Cerebellar cortex (tissue), 1 donor: ENCODE measurements around the gene MVD.

Source experiments
- DNase-seq: peaks from one replicate; pipeline ENCODE4 v3.0.0-alpha.2; 2015; ENCODE audit warnings: low spot score

Gene MVD

GRCh38 chr16:88655733-88656281, 7.1 kb downstream of the MVD start:
- DNase-seq, result no peak

- no peak for DNase-seq
Observed at GRCh38 chr16:88655053-88655732, 7.7 kb downstream of the MVD start.

- no peak for DNase-seq
Observed at GRCh38 chr16:88654363-88655052, 8.4 kb downstream of the MVD start.

GRCh38 chr16:88653596-88654362, 9.1 kb downstream of the MVD start:
- no peak for DNase-seq

GRCh38 chr16:88653101-88653500, 9.8 kb downstream of the MVD start:
- no peak for DNase-seq

- DNase-seq, result no peak
Observed at GRCh38 chr16:88652762-88653063, 10.2 kb downstream of the MVD start.

- DNase-seq, result no peak
Observed at GRCh38 chr16:88651989-88652761, 10.7 kb downstream of the MVD start.

GRCh38 chr16:88651276-88651988, 11.5 kb downstream of the MVD start:
- no peak for DNase-seq

GRCh38 chr16:88650749-88651275, 12.1 kb downstream of the MVD start, which contains the start of gene CYBA:
CYBA (minus strand) TSS chr16:88651053; CDS start chr16:88651013, 40 bp downstream.
- peak; percentile 39 for DNase-seq

- no peak for DNase-seq
Observed at GRCh38 chr16:88649924-88650748, 12.8 kb downstream of the MVD start.

- no peak for DNase-seq
Observed at GRCh38 chr16:88649195-88649923, 13.5 kb downstream of the MVD start.

GRCh38 chr16:88647178-88648070, 15.5 kb downstream of the MVD start:
- DNase-seq, result no peak

GRCh38 chr16:88646345-88647034, 16.4 kb downstream of the MVD start:
- DNase-seq, result no peak

GRCh38 chr16:88645941-88646340, 16.9 kb downstream of the MVD start:
- DNase-seq, result no peak

- DNase-seq, result no peak
Observed at GRCh38 chr16:88645455-88645854, 17.4 kb downstream of the MVD start.

GRCh38 chr16:88643644-88643932, 19.3 kb downstream of the MVD start:
- no peak for DNase-seq

GRCh38 chr16:88642881-88643643, 19.8 kb downstream of the MVD start:
- no peak for DNase-seq
